HUES6 (cell line): ENCODE measurements around the gene ADGRA1.

Experiments used
- H3K27ac ChIP-seq: 2 replicates; pipeline ENCODE4 v1.7.0; 2013; ENCODE audit warnings: low read depth, mild to moderate bottlenecking, low read length, inconsistent platforms
- H3K27me3 ChIP-seq: 2 replicates; pipeline ENCODE4 v1.6.1; 2013; ENCODE audit warnings: low read length; ENCODE audit not compliant: control insufficient read depth, insufficient read depth
- H3K36me3 ChIP-seq: 2 replicates; pipeline ENCODE4 v1.6.1; 2013; ENCODE audit warnings: low read length; ENCODE audit not compliant: control insufficient read depth, insufficient read depth
- H3K4me1 ChIP-seq: 2 replicates; pipeline ENCODE4 v1.6.1; 2013; ENCODE audit warnings: low read length; ENCODE audit not compliant: control insufficient read depth, insufficient read depth
- H3K4me3 ChIP-seq: 2 replicates; pipeline ENCODE4 v1.5.1; 2013; ENCODE audit warnings: low read depth, low read length
- H3K9ac ChIP-seq: one replicate; pipeline ENCODE4 v1.6.1; 2013; ENCODE audit warnings: mild to moderate bottlenecking, low read length
- H3K9me3 ChIP-seq: 2 replicates; pipeline ENCODE4 v1.6.1; 2013; ENCODE audit warnings: low read depth, low read length; ENCODE audit not compliant: control insufficient read depth, insufficient read depth

The ADGRA1 gene

DNA sequence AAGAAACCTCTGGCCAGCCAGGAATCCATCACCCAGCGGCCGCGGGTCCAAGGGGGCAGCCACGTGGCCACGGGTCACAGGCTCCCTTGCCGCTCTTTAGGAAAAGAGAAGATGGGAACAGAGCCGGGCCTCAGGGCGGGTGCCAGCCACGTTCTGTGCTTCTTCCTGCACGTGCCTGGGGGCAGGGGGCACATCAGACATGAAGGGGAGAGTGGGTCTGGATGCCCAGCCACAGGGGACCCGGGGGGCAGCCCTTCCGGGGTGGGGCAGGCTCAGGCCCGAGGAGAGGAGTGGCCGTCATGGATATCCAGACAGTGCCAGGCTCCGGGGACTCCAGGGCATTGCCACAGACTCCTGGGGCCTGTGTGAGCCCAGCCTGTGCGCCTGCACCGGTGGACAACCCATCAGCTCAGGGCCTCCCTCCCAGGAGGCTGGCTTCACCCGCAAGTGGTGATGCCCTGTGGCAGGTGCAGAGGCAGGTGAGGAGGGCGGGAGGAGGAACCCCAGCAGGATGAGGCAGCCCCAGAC is 31.0 kb upstream of the ADGRA1 start:
- Histone ChIP-seq H3K36me3 (no peaks in the 10 kb centered on the region), H3K9me3 (no peaks in the 10 kb centered on the region), H3K4me1 (no peaks in the 10 kb centered on the region), H3K4me3 (no peak overlapping the region), H3K27me3 (no peaks in the 10 kb centered on the region; the same call in 1 of the 2 replicates), H3K9ac (no peak overlapping the region), H3K27ac (no peak overlapping the region)

DNA sequence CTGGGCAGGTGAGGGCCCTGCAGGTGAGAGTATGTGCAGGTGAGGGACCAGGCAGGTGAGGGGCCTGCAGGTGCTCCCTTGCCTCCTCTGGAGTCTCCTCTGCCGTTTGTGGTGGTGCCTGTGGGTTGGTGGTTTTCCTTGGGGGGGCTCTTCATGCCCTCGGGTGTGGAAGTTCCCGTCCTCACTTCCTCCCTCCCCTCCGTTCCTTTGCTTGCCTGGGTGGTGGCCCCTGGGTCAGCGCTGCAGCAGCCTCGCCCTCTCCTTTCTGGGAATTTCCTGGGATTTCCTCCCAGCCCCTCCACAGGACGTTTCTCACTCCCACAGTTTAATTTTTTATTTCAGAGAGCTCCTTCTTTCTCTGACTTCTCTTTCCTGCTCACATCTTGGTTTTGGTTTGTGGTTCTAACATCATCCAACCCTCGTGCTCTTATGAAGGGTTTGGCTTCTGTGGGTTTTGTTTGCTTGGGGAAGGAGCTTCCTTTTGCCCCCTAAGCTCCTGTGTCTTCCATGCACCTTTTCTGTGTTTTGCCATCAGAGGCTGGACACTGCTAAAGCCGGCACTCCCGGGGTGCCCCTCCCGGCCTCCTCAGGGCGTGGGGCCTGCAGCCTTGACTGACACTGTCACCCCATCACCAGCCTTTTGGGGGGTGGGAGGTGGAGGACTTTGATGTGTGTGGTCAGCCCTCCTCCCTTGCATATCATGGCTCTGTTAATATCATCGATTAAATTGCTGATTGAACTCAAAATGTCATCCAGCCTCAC is 29.2 kb upstream of the ADGRA1 start:
- no peak overlapping the region for H3K4me3 ChIP-seq
- H3K36me3 ChIP-seq = no peaks in the 10 kb centered on the region
- no peak overlapping the region for H3K9ac ChIP-seq
- H3K27me3 ChIP-seq = no peaks in the 10 kb centered on the region; the same call in 1 of the 2 replicates
- no peak overlapping the region for H3K27ac ChIP-seq
- no peaks in the 10 kb centered on the region for H3K4me1 ChIP-seq
- H3K9me3 ChIP-seq = no peaks in the 10 kb centered on the region

DNA sequence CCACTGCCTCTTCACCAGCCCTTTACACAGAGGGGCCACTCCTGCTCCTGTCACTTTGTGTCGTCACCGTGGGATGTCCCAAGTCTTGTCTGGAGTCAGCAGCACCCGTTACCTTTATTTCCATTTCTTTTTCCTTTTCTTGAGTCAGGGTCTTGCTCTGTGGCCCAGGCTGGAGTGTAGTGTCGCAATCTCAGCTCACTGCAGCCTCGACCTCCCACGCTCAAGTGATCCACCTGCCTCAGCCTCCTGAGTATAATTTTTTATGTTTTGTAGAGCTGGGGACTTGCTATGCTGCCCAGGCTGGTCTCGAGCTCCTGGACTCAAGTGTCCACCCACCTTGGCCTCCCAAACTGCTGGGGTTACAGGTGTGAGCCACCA is 28.6 kb upstream of the ADGRA1 start:
- H3K9ac ChIP-seq = no peak overlapping the region
- no peaks in the 10 kb centered on the region; the same call in 1 of the 2 replicates for H3K27me3 ChIP-seq

DNA sequence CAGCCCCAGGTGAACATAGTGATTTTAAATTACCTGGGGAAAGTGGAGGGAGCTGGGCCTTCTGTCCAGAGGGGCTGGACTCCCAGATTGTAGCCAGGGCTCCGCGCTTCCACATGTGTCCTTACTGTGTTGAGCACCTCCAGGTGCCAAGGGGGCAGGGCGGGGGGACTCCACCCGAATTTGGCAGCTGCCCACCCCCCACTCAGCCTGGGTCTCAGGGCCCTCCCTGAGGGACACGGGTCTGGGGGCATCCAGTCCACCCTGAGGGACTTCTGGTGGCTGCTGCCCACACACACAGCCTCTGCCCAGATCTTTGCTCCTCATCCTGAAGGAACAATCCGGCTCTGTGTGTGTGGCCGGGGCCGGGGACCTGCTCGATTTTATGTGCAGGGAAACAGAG is 28.2 kb upstream of the ADGRA1 start:
- Histone ChIP-seq H3K27me3 (no peaks in the 10 kb centered on the region; the same call in 1 of the 2 replicates), H3K27ac (no peak overlapping the region)

More for the DNA sequence above, 28.6 kb upstream of the ADGRA1 start:
- Histone ChIP-seq H3K4me1 (no peaks in the 10 kb centered on the region), H3K27ac (no peak overlapping the region), H3K36me3 (no peaks in the 10 kb centered on the region), H3K4me3 (no peak overlapping the region), H3K9me3 (no peaks in the 10 kb centered on the region)

DNA sequence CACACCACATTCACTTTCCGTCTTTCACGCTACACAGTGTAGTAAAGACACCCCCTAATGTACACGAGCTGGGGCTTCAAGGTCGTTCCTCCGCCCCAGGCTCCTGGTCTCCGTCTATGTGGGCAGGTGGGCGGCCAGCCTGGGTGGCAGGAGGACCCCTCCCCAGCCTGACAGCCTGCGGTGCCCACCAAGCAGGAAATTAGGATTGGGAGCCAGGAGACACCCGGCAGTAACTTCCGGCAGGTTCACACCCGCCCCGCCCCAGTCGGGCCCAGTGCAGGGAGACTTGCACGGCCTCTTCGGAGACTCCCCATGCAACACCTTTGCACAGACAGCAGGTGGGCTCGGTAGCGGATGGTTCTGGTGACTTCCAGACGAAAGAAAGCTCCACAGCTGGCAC is 27.7 kb upstream of the ADGRA1 start:
- Histone ChIP-seq H3K4me3 (no peak overlapping the region), H3K9ac (no peak overlapping the region), H3K36me3 (no peaks in the 10 kb centered on the region), H3K27me3 (peaks cover 3% of the 10 kb centered on the region; the same call in 1 of the 2 replicates), H3K9me3 (no peaks in the 10 kb centered on the region), H3K4me1 (no peaks in the 10 kb centered on the region), H3K27ac (no peak overlapping the region)

More for the DNA sequence above, 28.2 kb upstream of the ADGRA1 start:
- H3K9me3 ChIP-seq = no peaks in the 10 kb centered on the region
- H3K9ac ChIP-seq = no peak overlapping the region
- H3K4me3 ChIP-seq = no peak overlapping the region
- no peaks in the 10 kb centered on the region for H3K36me3 ChIP-seq
- H3K4me1 ChIP-seq = no peaks in the 10 kb centered on the region

DNA sequence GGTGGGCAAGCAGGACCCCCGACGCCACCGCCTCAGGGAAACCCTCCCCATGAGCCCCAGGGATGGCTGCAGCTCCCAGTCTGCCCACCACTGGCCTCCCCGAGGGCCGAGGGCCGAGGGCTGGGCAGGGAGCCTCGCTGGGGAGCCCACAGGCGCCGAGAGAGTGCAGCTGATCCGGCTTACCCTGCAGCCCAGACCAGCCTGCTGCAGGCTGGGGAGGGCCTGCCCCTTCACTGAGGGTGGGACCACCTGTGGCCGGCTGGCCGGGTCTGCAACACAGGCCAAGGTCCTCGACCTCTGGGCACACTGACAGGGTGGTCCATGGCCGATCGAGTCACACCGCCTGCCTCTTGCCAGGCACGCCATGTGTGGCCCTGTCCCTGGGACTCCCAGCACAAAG is 27.3 kb upstream of the ADGRA1 start:
- no peak overlapping the region for H3K4me3 ChIP-seq
- H3K27ac ChIP-seq = no peak overlapping the region
- H3K27me3 ChIP-seq = peaks cover 4% of the 10 kb centered on the region; the same call in 1 of the 2 replicates
- no peaks in the 10 kb centered on the region for H3K4me1 ChIP-seq
- no peak overlapping the region for H3K9ac ChIP-seq
- no peaks in the 10 kb centered on the region for H3K36me3 ChIP-seq
- H3K9me3 ChIP-seq = no peaks in the 10 kb centered on the region

DNA sequence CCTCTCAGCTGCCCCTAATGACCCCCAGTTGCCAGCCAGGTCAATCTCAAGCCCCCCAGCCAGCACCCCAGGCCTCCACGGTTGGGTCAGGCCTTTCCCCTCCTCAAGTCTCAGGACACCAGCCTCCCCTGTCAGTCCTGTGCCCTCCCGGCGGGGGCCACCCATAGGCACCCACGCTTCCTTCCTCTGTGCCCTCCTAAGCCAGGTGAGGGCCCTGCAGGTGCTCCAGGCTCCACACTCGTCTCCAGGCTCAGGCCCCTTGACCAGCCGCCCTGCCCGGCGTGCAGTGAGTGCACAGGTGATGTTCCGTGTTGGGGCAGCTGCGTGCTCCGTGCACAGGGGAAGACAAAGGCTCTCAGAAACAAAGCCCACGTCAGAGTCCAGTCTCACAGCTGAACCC is 26.8 kb upstream of the ADGRA1 start:
- H3K27ac ChIP-seq = no peak overlapping the region
- H3K9ac ChIP-seq = no peak overlapping the region
- peaks cover 4% of the 10 kb centered on the region; the same call in 1 of the 2 replicates for H3K27me3 ChIP-seq
- H3K4me1 ChIP-seq = no peaks in the 10 kb centered on the region
- H3K9me3 ChIP-seq = no peaks in the 10 kb centered on the region
- no peaks in the 10 kb centered on the region for H3K36me3 ChIP-seq
- no peak overlapping the region for H3K4me3 ChIP-seq

DNA sequence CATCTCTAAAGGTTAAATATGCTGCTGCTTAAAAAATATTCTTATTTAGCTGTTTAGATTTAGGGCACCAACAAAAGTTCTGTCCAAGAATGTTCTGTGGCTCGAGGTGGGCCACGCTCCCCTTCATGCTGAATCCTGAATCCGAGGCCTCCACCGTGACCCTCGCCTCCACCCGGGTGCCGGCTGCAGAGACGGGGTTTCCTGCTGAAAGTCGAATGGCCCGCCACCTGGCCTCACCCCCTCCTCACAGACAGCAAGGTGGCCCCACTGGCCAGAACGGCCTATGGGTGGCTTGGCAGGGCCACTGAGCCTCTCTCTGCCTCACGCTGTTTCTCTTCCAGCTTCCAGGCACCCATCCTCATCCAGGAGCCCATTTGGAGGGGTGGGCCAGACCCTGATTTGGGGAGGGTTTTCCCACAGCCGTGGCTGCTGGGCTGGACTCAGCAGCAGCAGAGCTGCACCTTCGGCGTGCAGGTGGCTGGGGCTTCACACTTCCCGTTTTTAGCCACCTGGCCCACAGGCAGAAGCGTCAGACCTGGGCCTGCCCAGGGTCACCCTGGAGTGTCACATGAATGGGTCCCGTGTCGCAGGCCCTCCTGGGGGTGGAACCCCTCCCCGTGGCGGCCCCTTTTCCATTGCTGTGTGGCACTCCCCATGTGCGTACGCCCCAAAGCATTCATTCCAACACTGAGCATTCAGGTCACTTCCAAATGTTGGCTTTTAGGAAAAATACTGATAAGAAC is 26.3 kb upstream of the ADGRA1 start:
- H3K9ac ChIP-seq = no peak overlapping the region
- H3K4me3 ChIP-seq = no peak overlapping the region
- H3K27ac ChIP-seq = no peak overlapping the region
- H3K9me3 ChIP-seq = no peaks in the 10 kb centered on the region
- H3K4me1 ChIP-seq = no peaks in the 10 kb centered on the region
- H3K27me3 ChIP-seq = peaks cover 4% of the 10 kb centered on the region; the same call in 1 of the 2 replicates
- no peaks in the 10 kb centered on the region for H3K36me3 ChIP-seq

DNA sequence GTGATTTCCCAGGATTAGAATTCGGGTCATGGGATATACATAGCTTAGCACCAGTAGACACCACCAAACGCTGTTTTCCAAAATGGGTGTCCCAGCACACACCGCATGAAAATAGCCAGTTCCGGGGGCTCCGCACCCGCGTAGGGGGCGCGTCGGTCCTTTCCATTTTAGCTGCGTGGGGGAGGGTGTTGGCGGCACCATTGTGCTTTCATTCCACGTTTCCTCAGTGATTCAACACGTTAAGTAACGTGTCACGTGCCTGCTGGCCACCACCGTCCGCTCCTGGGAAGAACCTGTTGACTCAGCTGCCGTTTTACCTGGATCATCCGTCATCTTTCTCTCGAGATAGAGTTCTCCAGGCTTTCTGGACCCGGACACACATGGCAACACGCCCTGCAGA is 25.6 kb upstream of the ADGRA1 start:
- Histone ChIP-seq H3K27me3 (peaks cover 4% of the 10 kb centered on the region; the same call in 1 of the 2 replicates), H3K4me1 (no peaks in the 10 kb centered on the region), H3K36me3 (no peaks in the 10 kb centered on the region), H3K9ac (no peak overlapping the region), H3K27ac (no peak overlapping the region), H3K4me3 (no peak overlapping the region), H3K9me3 (no peaks in the 10 kb centered on the region)

DNA sequence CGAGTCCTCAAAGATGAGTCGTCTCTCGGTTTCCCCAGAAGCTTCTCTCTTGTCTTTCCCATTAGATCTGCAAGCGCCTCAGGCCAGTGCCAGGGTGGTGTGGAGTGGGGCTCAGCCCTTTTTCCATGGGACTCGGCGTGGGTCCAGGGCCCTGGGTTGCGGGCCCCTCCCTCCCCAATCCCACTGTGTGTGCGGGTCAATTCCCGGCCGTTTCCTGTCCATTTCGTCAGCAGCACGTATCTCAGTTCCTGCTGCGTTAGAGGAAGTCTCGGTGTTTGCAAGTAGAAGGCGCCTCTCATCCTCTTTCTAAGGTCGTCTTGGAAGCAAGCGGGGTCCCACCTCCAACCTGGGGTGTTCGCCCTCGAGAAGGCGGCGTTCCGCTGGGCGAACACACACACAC is 25.1 kb upstream of the ADGRA1 start:
- no peak overlapping the region for H3K27ac ChIP-seq
- H3K4me1 ChIP-seq = no peaks in the 10 kb centered on the region
- peaks cover 4% of the 10 kb centered on the region; the same call in 1 of the 2 replicates for H3K27me3 ChIP-seq
- H3K9ac ChIP-seq = no peak overlapping the region
- no peak overlapping the region for H3K4me3 ChIP-seq
- no peaks in the 10 kb centered on the region for H3K9me3 ChIP-seq
- H3K36me3 ChIP-seq = no peaks in the 10 kb centered on the region
